ENCODE results near the gene EEF1B2.
"Not testable (repeated sequence)": the region's sequence is repeated elsewhere in the genome, so short reads cannot be mapped to it uniquely, and the experiment has no call there.

EEF1B2 gene

GRCh38 chr2:206159346-206160124, at the start of gene EEF1B2, which contains the start of gene NDUFS1:
TSS of gene EEF1B2 (plus strand) at chr2:206159895. CDS start at chr2:206159980, 85 bp downstream.
TSS of gene NDUFS1 (minus strand) at chr2:206159444. CDS start at chr2:206153678, 5,766 bp downstream.
- peak; percentile 95 for DNase-seq (ENCODE audit: low read depth in 2 of 2)

GRCh38 chr2:206112108-206112507, 47.6 kb upstream of the EEF1B2 start:
- DNase-seq (ENCODE audit: low read depth in 2 of 2), result no peak

- no peak for DNase-seq (ENCODE audit: low read depth in 2 of 2)
Measured at GRCh38 chr2:206112846-206113547, 46.7 kb upstream of the EEF1B2 start.

- no peak for DNase-seq (ENCODE audit: low read depth in 2 of 2)
Measured at GRCh38 chr2:206115026-206115578, 44.6 kb upstream of the EEF1B2 start.

- no peak for DNase-seq (ENCODE audit: low read depth in 2 of 2)
Measured at GRCh38 chr2:206116278-206116677, 43.4 kb upstream of the EEF1B2 start.

- not testable (repeated sequence) for DNase-seq (ENCODE audit: low read depth in 2 of 2)
Measured at GRCh38 chr2:206122569-206122968, 37.1 kb upstream of the EEF1B2 start.

GRCh38 chr2:206125901-206126300, 33.8 kb upstream of the EEF1B2 start:
- no peak for DNase-seq (ENCODE audit: low read depth in 2 of 2)

- DNase-seq (ENCODE audit: low read depth in 2 of 2), result no peak
Measured at GRCh38 chr2:206127656-206128055, 32.0 kb upstream of the EEF1B2 start.

GRCh38 chr2:206143451-206143850, 16.2 kb upstream of the EEF1B2 start:
- DNase-seq (ENCODE audit: low read depth in 2 of 2), result no peak

GRCh38 chr2:206144383-206144782, 15.3 kb upstream of the EEF1B2 start:
- no peak for DNase-seq (ENCODE audit: low read depth in 2 of 2)

GRCh38 chr2:206145665-206146064, 14.0 kb upstream of the EEF1B2 start:
- no peak for DNase-seq (ENCODE audit: low read depth in 2 of 2)

GRCh38 chr2:206149330-206149729, 10.4 kb upstream of the EEF1B2 start:
- DNase-seq (ENCODE audit: low read depth in 2 of 2), result no peak

- DNase-seq (ENCODE audit: low read depth in 2 of 2), result no peak
Measured at GRCh38 chr2:206150168-206150567, 9.5 kb upstream of the EEF1B2 start.

GRCh38 chr2:206150631-206151030, 9.1 kb upstream of the EEF1B2 start:
- DNase-seq (ENCODE audit: low read depth in 2 of 2), result no peak

GRCh38 chr2:206154197-206154596, 5.5 kb upstream of the EEF1B2 start:
- no peak for DNase-seq (ENCODE audit: low read depth in 2 of 2)

GRCh38 chr2:206157014-206157413, 2.7 kb upstream of the EEF1B2 start:
- DNase-seq (ENCODE audit: low read depth in 2 of 2), result not testable (repeated sequence)

GRCh38 chr2:206158563-206159345, 941 bp upstream of the EEF1B2 start:
- no peak for DNase-seq (ENCODE audit: low read depth in 2 of 2)

GRCh38 chr2:206160125-206160806, 571 bp downstream of the EEF1B2 start:
- peak in 1 of 2 donors; percentile 60 for DNase-seq (ENCODE audit: low read depth in 2 of 2)

- no peak for DNase-seq (ENCODE audit: low read depth in 2 of 2)
Measured at GRCh38 chr2:206160807-206161179, 1.1 kb downstream of the EEF1B2 start.

GRCh38 chr2:206162401-206162800, 2.7 kb downstream of the EEF1B2 start:
- DNase-seq (ENCODE audit: low read depth in 2 of 2), result not testable (repeated sequence)

GRCh38 chr2:206163251-206163880, 3.7 kb downstream of the EEF1B2 start:
- DNase-seq (ENCODE audit: low read depth in 2 of 2), result no peak
